ENCODE measurements around the gene NEXMIF. TPM values are rescaled to one million over a fixed set of nuclear protein-coding genes. Genes with fewer than 3 reads are reported as not detected.

Gene NEXMIF
- total and polyA plus RNA-seq, 2 of the 8 experiments (the other 6 are each of a cell fraction or from before 2014, with no cell fraction given), result 0.18 to 0.73 TPM

DNA sequence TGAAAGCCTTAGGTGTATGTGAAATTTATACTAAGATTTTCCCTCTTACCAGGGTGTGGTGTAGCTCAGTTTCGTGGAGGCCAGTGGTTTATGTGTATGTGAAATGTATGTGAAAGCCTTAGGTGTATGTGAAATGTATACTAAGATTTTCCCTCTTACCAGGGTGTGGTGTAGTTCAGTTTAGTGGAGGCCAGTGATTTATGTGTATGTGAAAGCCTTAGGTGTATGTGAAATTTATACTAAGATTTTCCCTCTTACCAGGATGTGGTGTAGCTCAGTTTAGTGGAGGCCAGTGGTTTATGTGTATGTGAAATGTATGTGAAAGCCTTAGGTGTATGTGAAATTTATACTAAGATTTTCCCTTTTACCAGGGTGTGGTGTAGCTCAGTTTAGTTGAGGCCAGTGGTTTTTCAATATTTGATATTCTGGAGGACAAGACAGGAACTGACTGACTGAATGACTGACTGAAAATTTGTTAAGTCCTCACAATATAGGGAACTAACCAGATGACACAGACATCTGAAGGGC is 143.7 kb downstream of the NEXMIF start (continued):
- TF ChIP-seq GTF2F1 (IDR thresholded peaks at IDR 0.05; ENCODE audit: borderline replicate concordance, low read depth, low read length), result no peak
